ENCODE results near the gene TSSK3. TPM values are rescaled to one million over a fixed set of nuclear protein-coding genes. Genes with fewer than 3 reads are reported as not detected.

TSSK3 gene
- total RNA-seq, 1 experiment from 2014 or later = 0.08 TPM

DNA sequence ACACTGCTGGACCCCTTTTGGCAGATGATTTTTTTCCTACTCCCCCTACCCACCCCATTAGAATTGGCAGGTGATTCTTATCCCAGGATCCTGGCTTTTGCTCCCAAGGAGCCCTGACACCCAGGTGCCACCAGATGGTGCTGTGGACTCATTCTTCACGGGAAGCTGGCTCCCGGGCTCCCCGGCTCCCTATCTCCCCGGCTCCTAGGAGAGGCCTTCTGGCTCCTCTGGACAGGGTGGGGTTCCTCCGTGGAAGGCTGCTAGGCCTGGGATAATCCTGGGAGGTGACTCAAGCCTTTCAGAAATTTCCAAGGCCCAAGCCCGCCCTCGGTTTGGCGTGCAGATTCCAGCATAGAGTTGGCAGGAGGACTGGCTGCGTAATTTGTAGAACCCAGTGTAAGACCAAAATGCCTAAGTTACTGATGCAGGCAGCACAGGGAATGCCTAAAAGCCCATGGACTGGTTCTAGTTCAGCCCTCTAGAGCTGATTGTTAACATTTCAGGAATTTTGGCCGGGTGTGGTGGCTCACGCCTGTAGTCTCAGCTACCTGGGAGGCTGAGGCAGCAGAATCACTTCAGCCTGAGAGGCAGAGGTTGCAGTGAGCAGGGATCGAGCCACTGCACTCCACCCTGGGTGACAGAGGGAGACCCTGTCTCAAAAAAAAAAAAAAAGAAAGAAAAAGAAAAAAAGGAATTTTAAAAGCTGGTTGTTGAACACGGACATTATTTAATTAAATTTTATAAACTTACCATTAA is 38.7 kb downstream of the TSSK3 start:
- peak; percentile 72 for DNase-seq (ENCODE audit: low spot score)

DNA sequence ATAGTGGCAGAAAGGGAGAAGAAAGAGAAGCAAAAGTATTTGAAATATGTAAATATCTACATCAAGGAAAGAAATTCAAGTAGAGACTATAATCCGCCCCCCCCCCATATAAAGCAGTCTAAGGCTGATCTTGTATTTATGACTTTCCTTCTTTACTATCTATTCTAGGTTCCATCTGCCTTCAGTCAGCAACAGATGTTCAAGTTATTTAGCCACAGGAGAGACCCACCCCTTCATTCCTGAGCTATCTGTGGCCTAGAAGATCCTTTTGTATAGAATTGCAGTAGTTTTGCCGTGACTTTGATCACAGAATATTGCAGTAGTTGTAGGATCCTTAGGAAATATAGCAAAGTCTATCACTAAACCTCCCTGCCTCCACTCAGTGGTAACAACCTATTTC is 42.6 kb downstream of the TSSK3 start:
- no peak for DNase-seq (ENCODE audit: low spot score)

DNA sequence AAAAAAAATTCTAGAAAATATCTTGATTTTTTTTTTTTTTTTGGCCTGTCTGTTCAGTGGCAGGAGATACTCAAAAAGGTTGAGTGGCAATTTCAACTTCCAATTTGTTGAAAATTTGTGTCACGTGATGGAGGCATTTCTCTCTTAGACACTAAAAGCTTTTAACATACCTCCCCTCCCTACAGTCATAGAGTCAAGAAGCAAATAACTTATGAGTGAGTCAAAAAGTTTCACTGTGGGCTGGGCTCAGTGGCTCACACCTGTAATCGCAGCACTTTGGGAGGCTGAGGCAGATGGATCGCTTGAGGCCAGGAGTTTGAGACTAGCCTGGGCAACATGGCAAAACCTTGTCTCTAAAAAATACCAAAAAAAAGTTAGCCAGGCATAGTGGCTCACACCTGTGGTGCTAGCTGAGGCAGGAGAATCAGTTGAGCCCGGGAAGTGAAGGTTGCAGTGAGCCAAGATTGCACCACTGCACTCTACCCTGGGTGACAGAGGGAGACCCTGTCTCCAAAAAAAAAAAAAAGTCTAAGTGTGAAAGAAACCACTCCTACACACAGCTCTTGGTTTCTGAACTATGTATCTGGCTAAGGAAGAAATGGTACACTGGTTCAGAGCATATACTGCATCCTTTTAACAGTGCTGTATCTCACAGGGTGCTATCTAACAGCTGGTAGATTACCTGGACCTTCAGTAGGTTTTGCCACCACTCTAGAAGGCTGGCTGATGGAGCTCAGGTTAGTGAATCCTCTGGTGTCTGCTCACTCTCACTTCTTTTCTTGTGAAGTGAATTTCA is 43.5 kb downstream of the TSSK3 start:
- no peak for DNase-seq (ENCODE audit: low spot score)

DNA sequence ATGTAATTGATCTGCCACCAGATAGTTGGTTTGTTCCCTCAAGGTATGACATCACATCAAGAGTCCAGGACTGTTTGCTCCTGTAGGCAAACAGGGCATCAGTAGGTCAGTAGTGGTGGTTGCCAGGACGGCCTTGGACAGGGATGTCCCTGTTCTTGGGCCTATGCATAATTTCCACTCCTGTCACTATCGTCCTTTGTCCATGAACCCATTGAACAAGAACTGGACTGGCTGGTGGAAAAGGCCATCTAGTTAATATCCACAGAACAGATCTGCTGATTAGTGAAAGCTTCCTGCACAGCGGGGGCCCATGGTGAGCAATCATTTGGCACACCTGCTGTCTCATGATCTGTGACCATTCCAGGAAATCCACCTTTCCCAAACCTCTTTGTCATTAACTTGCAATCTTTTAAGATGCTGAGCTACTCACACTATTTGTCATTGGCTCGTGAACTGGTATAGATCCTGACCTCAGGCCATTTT is 44.3 kb downstream of the TSSK3 start:
- no peak for DNase-seq (ENCODE audit: low spot score)

DNA sequence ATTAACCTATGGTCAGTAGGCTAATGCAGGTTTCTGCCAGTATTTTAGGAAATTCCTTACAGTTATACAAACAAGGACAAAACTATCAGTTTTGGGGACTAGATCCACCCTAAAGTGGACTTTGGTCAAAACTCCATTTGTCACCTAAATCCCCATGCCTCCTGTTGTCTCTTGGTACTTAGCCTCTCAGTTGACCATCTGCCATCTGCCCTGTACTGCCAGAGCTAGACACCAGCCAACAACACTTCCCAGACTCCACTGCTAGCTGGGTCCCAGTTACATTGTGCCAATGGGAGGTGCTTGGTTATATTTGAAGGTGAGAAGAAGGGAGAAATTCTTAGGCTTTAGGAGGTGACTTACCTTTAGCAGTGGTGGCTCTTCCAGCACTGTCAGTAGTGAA is 48.9 kb downstream of the TSSK3 start:
- no peak for DNase-seq (ENCODE audit: low spot score)

DNA sequence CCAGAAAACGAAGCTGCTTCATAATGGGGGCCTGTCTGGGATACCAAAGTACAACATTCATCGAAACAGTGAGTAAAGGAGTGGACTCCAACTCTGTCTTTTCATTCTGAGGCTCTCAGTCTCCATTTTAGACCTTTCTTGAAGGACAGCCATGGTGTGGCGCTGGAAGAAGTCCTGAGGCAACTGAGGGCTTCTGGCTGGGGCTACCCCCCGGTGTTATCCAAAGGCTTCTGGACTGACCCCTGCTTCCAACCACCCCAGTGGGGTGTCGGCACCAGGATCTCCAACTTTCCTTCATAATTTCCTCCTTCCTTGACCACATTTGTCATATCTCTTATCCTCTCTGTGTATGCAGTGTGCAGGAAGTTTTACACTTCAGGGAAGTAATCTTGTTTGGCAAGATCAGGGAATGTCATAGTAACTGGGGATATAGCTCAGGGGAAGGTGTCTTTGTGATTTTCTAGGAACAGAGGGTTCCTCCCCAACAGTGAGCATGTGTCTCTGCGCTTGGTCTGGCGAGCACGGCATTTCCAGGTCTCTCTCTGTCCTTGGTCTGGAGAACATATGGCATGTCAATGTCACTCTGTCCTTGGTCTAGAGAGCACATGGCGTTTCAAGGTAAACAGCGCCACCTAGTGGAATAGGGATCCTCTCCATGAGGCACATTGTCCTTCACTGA is 51.3 kb downstream of the TSSK3 start:
- peak; percentile 56 for DNase-seq (ENCODE audit: low spot score)

Other genes with a start within 250 kb of the TSSK3 start
- gene TXLNA, start 182.9 kb upstream of the TSSK3 start, total RNA-seq (2014; rRNA removed; shearing (Covaris generic)) = 47.5 and 50.4 TPM in 2 replicates
- gene CCDC28B, start 161.9 kb upstream of the TSSK3 start, total RNA-seq (2014; rRNA removed; shearing (Covaris generic)) = 25.1 and 36.3 TPM in 2 replicates
- gene IQCC, start 156.9 kb upstream of the TSSK3 start, total RNA-seq (2014; rRNA removed; shearing (Covaris generic)) = 2.6 and 4.3 TPM in 2 replicates
- gene DCDC2B, start 153.4 kb upstream of the TSSK3 start, total RNA-seq (2014; rRNA removed; shearing (Covaris generic)) = not detected in 2 replicates
- 3.5 and 8.1 TPM in 2 replicates for gene TMEM234, start 140.2 kb upstream of the TSSK3 start, total RNA-seq (2014; rRNA removed; shearing (Covaris generic))
- gene EIF3I, start 140.1 kb upstream of the TSSK3 start, total RNA-seq (2014; rRNA removed; shearing (Covaris generic)) = 619 and 664 TPM in 2 replicates
- gene FAM167B, start 115.3 kb upstream of the TSSK3 start, total RNA-seq (2014; rRNA removed; shearing (Covaris generic)) = 0.56 TPM in 1 of 2 replicates, not detected in the other
- not detected in 2 replicates for gene LCK, start 111.3 kb upstream of the TSSK3 start, total RNA-seq (2014; rRNA removed; shearing (Covaris generic))
- 115 and 126 TPM in 2 replicates for gene HDAC1, start 70.5 kb upstream of the TSSK3 start, total RNA-seq (2014; rRNA removed; shearing (Covaris generic))
- 102 and 133 TPM in 2 replicates for gene MARCKSL1, start 26.3 kb upstream of the TSSK3 start, total RNA-seq (2014; rRNA removed; shearing (Covaris generic))
- gene FAM229A, start 54 bp upstream of the TSSK3 start, total RNA-seq (2014; rRNA removed; shearing (Covaris generic)) = 0.12 and 0.16 TPM in 2 replicates
- gene BSDC1, start 31.9 kb downstream of the TSSK3 start, total RNA-seq (2014; rRNA removed; shearing (Covaris generic)) = 47.0 and 47.5 TPM in 2 replicates
- 0.02 TPM in 1 of 2 replicates, not detected in the other for gene ZBTB8B, start 102.5 kb downstream of the TSSK3 start, total RNA-seq (2014; rRNA removed; shearing (Covaris generic))
- 5.1 and 6.6 TPM in 2 replicates for gene ZBTB8A, start 176.9 kb downstream of the TSSK3 start, total RNA-seq (2014; rRNA removed; shearing (Covaris generic))